SU-DHL-6 (cell line): ENCODE results near the gene ENPP4.

Source experiments
- H2AFZ ChIP-seq: fragments of 200-600 bp; sonication (generic); 2 replicates; pipeline ENCODE4 v1.6.1; 2014; ENCODE audit warnings: low read depth, mild to moderate bottlenecking, moderate library complexity, mixed read lengths, antibody characterized with exemption, low read length; ENCODE audit not compliant: severe bottlenecking
- H3F3A ChIP-seq: fragments of 200-600 bp; shearing (Covaris generic); 2 replicates; pipeline ENCODE4 v1.6.0; 2016; ENCODE audit warnings: antibody characterized with exemption, mild to moderate bottlenecking; ENCODE audit not compliant: insufficient read depth
- H3K27ac ChIP-seq: fragments of 200-600 bp; sonication (generic); 2 replicates; pipeline ENCODE4 v1.5.1; 2016; ENCODE audit warnings: low read depth, mild to moderate bottlenecking, low read length, moderate library complexity, mixed read lengths
- H3K27me3 ChIP-seq: fragments of 200-600 bp; sonication (generic), shearing (Covaris generic); 2 replicates; pipeline ENCODE4 v1.6.0; 2014; ENCODE audit warnings: mild to moderate bottlenecking, low read length
- H3K36me3 ChIP-seq: fragments of 200-600 bp; sonication (generic); 2 replicates; pipeline ENCODE4 v1.6.1; 2014; ENCODE audit warnings: mild to moderate bottlenecking, low read length, mixed read lengths
- H3K4me2 ChIP-seq: fragments of 300-600, 200-600 bp; shearing (Covaris generic), sonication (generic); 2 replicates; pipeline ENCODE4 v1.6.0; 2014; ENCODE audit warnings: low read length, low read depth, mild to moderate bottlenecking; ENCODE audit not compliant: poor library complexity, severe bottlenecking
- H3K4me3 ChIP-seq: fragments of 200-600 bp; sonication (generic); 2 replicates; pipeline ENCODE4 v1.5.1; 2014; ENCODE audit warnings: antibody characterized with exemption, low read length, mild to moderate bottlenecking, mixed read lengths; ENCODE audit not compliant: insufficient read depth, poor library complexity, severe bottlenecking
- H3K79me2 ChIP-seq: fragments of 200-600 bp; sonication (generic); 2 replicates; pipeline ENCODE4 v1.6.1; 2014; ENCODE audit warnings: mild to moderate bottlenecking, low read length, moderate library complexity; ENCODE audit not compliant: insufficient read depth
- H3K9ac ChIP-seq: fragments of 200-600 bp; sonication (generic); 2 replicates; pipeline ENCODE4 v1.7.0; 2014; ENCODE audit warnings: mild to moderate bottlenecking, low read length
- H3K9me2 ChIP-seq: fragments of 200-600 bp; sonication (generic); replicated peaks from 2 replicates; pipeline ENCODE4 v1.6.1; 2014; ENCODE audit warnings: low read length; ENCODE audit not compliant: insufficient read depth
- H3K9me3 ChIP-seq: fragments of 200-600 bp; sonication (generic); 2 replicates; pipeline ENCODE4 v1.6.1; 2014; ENCODE audit warnings: low read length, mixed read lengths; ENCODE audit not compliant: insufficient read depth
- H4K20me1 ChIP-seq: fragments of 200-600 bp; sonication (generic); 2 replicates; pipeline ENCODE4 v1.6.1; 2014; ENCODE audit warnings: low read depth, mild to moderate bottlenecking, antibody characterized with exemption, low read length, moderate library complexity, mixed read lengths
- CTCF ChIP-seq: fragments of 200-600 bp; sonication (generic); IDR thresholded peaks from one replicate; pipeline ENCODE4 v1.5.1; 2017; ENCODE audit warnings: antibody characterized with exemption, mild to moderate bottlenecking, low read length, moderate library complexity; ENCODE audit not compliant: insufficient read depth, poor library complexity, severe bottlenecking
- EZH2phosphoT487 ChIP-seq: fragments of 200-600 bp; sonication (generic), shearing (Covaris generic); conservative IDR thresholded peaks from 2 replicates; pipeline ENCODE4 v1.6.1; 2018; ENCODE audit warnings: mild to moderate bottlenecking, antibody characterized with exemption, low read length, moderate library complexity, mixed read lengths

The ENPP4 gene

GRCh38 chr6:46103441-46104115 lies 26.2 kb upstream of the ENPP4 start:
- Histone ChIP-seq H4K20me1 (no peaks in the 10 kb centered on the region), H3K27ac (no peak overlapping the region), H3K9ac (no peak overlapping the region), H3K27me3 (no peaks in the 10 kb centered on the region), H3K9me2 (no peaks in the 10 kb centered on the region), H2AFZ (no peak overlapping the region), H3K4me3 (no peak overlapping the region), H3K9me3 (peaks cover 3% of the 10 kb centered on the region; the same call in 1 of the 2 replicates), H3K79me2 (no peaks in the 10 kb centered on the region), H3K36me3 (peaks cover 8% of the 10 kb centered on the region; the same call in 1 of the 2 replicates), H3K4me2 (no peak overlapping the region), H3F3A (no peaks in the 10 kb centered on the region)
- TF ChIP-seq EZH2phosphoT487, result no peak
- TF ChIP-seq CTCF, result no peak

- Histone ChIP-seq H3K4me3 (no peak overlapping the region), H3K9ac (no peak overlapping the region), H3K27ac (no peak overlapping the region), H3K9me2 (no peaks in the 10 kb centered on the region), H3K79me2 (no peaks in the 10 kb centered on the region), H3K27me3 (no peaks in the 10 kb centered on the region), H3F3A (no peaks in the 10 kb centered on the region), H4K20me1 (no peaks in the 10 kb centered on the region), H3K4me2 (no peak overlapping the region), H3K9me3 (peaks cover 3% of the 10 kb centered on the region; the same call in 1 of the 2 replicates), H2AFZ (no peak overlapping the region), H3K36me3 (peaks cover 8% of the 10 kb centered on the region; the same call in 1 of the 2 replicates)
- TF ChIP-seq EZH2phosphoT487 (no peak), CTCF (no peak)
Observed at GRCh38 chr6:46104209-46104608, 25.6 kb upstream of the ENPP4 start.

GRCh38 chr6:46105568-46105967 lies 24.2 kb upstream of the ENPP4 start:
- TF ChIP-seq EZH2phosphoT487 (no peak), CTCF (no peak)
- H3K79me2 ChIP-seq, result no peaks in the 10 kb centered on the region
- H3K4me3 ChIP-seq, result no peak overlapping the region
- peaks cover 3% of the 10 kb centered on the region; the same call in 1 of the 2 replicates for H3K9me3 ChIP-seq
- no peaks in the 10 kb centered on the region for H4K20me1 ChIP-seq
- no peaks in the 10 kb centered on the region for H3F3A ChIP-seq
- H3K27me3 ChIP-seq, result no peaks in the 10 kb centered on the region
- H3K27ac ChIP-seq, result no peak overlapping the region
- no peak overlapping the region for H3K9ac ChIP-seq
- peaks cover 8% of the 10 kb centered on the region; the same call in 1 of the 2 replicates for H3K36me3 ChIP-seq
- no peak overlapping the region for H3K4me2 ChIP-seq
- H2AFZ ChIP-seq, result no peak overlapping the region
- H3K9me2 ChIP-seq, result no peaks in the 10 kb centered on the region
